Measurements from ENCODE around the gene BTBD2. TPM values are rescaled to one million over a fixed set of nuclear protein-coding genes. Genes with fewer than 3 reads are reported as not detected.

BTBD2 gene
- total RNA-seq, 1 experiment from 2014 or later, result 110 TPM

- Histone ChIP-seq H2BK12ac (ENCODE audit: insufficient read length, low read depth, low read length) (no peak overlapping the region), H3T11ph (ENCODE audit: low read length) (no peak overlapping the region), H3K23ac (ENCODE audit: insufficient read length, low read depth, low read length) (no peak overlapping the region), H3K27me3 (ENCODE audit: insufficient read depth, low read length) (no peaks in the 10 kb centered on the region), H4K5ac (ENCODE audit: insufficient read length, low read depth, low read length) (no peak overlapping the region), H2AFZ (ENCODE audit: low read length) (no peak overlapping the region), H3K18ac (ENCODE audit: insufficient read length, low read depth, low read length) (no peak overlapping the region), H3K4me1 (ENCODE audit: insufficient read depth, low read length) (no peaks in the 10 kb centered on the region), H3K14ac (ENCODE audit: insufficient read depth, low read length) (no peak overlapping the region), H3K27ac (ENCODE audit: insufficient read length, low read depth, low read length) (no peak overlapping the region), H3K9ac (ENCODE audit: extremely low read depth, insufficient read length, low read length) (no peak overlapping the region), H2BK15ac (ENCODE audit: low read depth, low read length) (no peak overlapping the region), H2BK120ac (ENCODE audit: low read depth, low read length, poor library complexity, severe bottlenecking) (no peak overlapping the region), H3K4me2 (ENCODE audit: insufficient read depth, insufficient read length, low read length) (no peak overlapping the region), H4K91ac (ENCODE audit: insufficient read length, low read depth, low read length) (no peak overlapping the region), H3K4ac (ENCODE audit: low read depth, low read length) (no peak overlapping the region), H3K9me3 (ENCODE audit: control insufficient read depth, low read depth, low read length) (no peaks in the 10 kb centered on the region), H2BK5ac (ENCODE audit: insufficient read length, low read length) (no peak overlapping the region), H2AK5ac (ENCODE audit: insufficient read length, low read length) (no peak overlapping the region), H3K23me2 (ENCODE audit: insufficient read length, low read depth, low read length, poor library complexity, severe bottlenecking) (no peaks in the 10 kb centered on the region), H2BK20ac (ENCODE audit: low read depth, low read length, poor library complexity, severe bottlenecking) (no peak overlapping the region), H3K79me2 (ENCODE audit: insufficient read depth, low read length) (peaks cover 8% of the 10 kb centered on the region; the same call in 1 of the 2 replicates), H3K56ac (ENCODE audit: insufficient read length, low read depth, low read length) (no peak overlapping the region), H4K20me1 (ENCODE audit: control insufficient read depth, insufficient read depth, insufficient read length) (peaks cover 3% of the 10 kb centered on the region), H4K8ac (replicated peaks; ENCODE audit: insufficient read length, low read depth, low read length) (no peak overlapping the region), H3K79me1 (ENCODE audit: insufficient read depth, low read depth, low read length, poor library complexity, severe bottlenecking) (peaks cover 3% of the 10 kb centered on the region)
- no peaks in the 10 kb centered on the region for H3K4me1 Mint-ChIP-seq
- WGBS (ENCODE audit: extremely low coverage, insufficient read length, low lambda C conversion rate), result no CpG with 5 or more reads among the region's 38 CpGs
- no peak for TF ChIP-seq CTCF (conservative IDR thresholded peaks at IDR 0.05)
- no peak overlapping the region for H3K4me3 Mint-ChIP-seq
- DNase-seq, result no peak
- peaks cover 4 to 19% (median 17%) of the 10 kb centered on the region in 3 experiments; a peak in 6 of 7 replicates for H3K36me3 Mint-ChIP-seq (ENCODE audit: insufficient read depth in 1 of 3, low read depth in 3 of 3)
- no peak overlapping the region for H3K27ac Mint-ChIP-seq
- no peaks in the 10 kb centered on the region for H3K9me3 Mint-ChIP-seq
- H3K27me3 Mint-ChIP-seq (ENCODE audit: low read depth), result no peaks in the 10 kb centered on the region
Measured at GRCh38 chr19:1970003-1970805, 45.3 kb downstream of the BTBD2 start.
